Mesendoderm (in vitro differentiated cells): ENCODE results near the gene APPL2.

Source experiments
- DNase-seq: peaks from one replicate; pipeline ENCODE4 v3.0.0; 2013
- H2AK5ac ChIP-seq: 2 replicates; pipeline ENCODE4 v1.6.1; 2013; ENCODE audit warnings: low read length, inconsistent platforms
- H2BK120ac ChIP-seq: 2 replicates; pipeline ENCODE4 v1.6.1; 2013; ENCODE audit warnings: low read depth, mild to moderate bottlenecking, low read length, moderate library complexity, mixed read lengths
- H2BK15ac ChIP-seq: replicated peaks from 2 replicates; pipeline ENCODE4 v1.6.1; 2013; ENCODE audit warnings: low read depth, mild to moderate bottlenecking, moderate library complexity
- H2BK5ac ChIP-seq: 2 replicates; pipeline ENCODE4 v1.6.1; 2013; ENCODE audit warnings: low read length, inconsistent platforms
- H3K18ac ChIP-seq: 2 replicates; pipeline ENCODE4 v1.6.1; 2013; ENCODE audit warnings: mild to moderate bottlenecking, low read length, mixed read lengths
- H3K23ac ChIP-seq: one replicate; pipeline ENCODE4 v1.6.1; 2013; ENCODE audit warnings: low read length
- H3K27ac ChIP-seq: 2 replicates; pipeline ENCODE4 v1.5.1; 2013; ENCODE audit warnings: low read depth, mild to moderate bottlenecking, inconsistent platforms, low read length, moderate library complexity
- H3K27me3 ChIP-seq: 2 replicates; pipeline ENCODE4 v1.6.1; 2013; ENCODE audit warnings: low read length, control low read depth, mild to moderate bottlenecking, inconsistent platforms; ENCODE audit not compliant: insufficient read depth, poor library complexity
- H3K36me3 ChIP-seq: 2 replicates; pipeline ENCODE4 v1.6.1; 2013; ENCODE audit warnings: low read length, inconsistent platforms; ENCODE audit not compliant: control insufficient read depth, insufficient read depth
- H3K4ac ChIP-seq: one replicate; pipeline ENCODE4 v1.6.1; 2013; ENCODE audit warnings: low read depth, mild to moderate bottlenecking, low read length, moderate library complexity
- H3K4me1 ChIP-seq: 2 replicates; pipeline ENCODE4 v1.6.1; 2013; ENCODE audit warnings: low read depth, low read length, inconsistent platforms; ENCODE audit not compliant: control insufficient read depth
- H3K4me2 ChIP-seq: 2 replicates; pipeline ENCODE4 v1.6.1; 2013; ENCODE audit warnings: low read length
- H3K4me3 ChIP-seq: 2 replicates; pipeline ENCODE4 v1.5.1; 2013; ENCODE audit warnings: mild to moderate bottlenecking, low read length
- H3K56ac ChIP-seq: one replicate; pipeline ENCODE4 v1.6.1; 2013; ENCODE audit warnings: low read length
- H3K79me1 ChIP-seq: 2 replicates; pipeline ENCODE4 v1.6.1; 2013; ENCODE audit warnings: low read length, inconsistent platforms
- H3K79me2 ChIP-seq: 2 replicates; pipeline ENCODE4 v1.6.1; 2013; ENCODE audit warnings: mild to moderate bottlenecking, low read length; ENCODE audit not compliant: control insufficient read depth, insufficient read depth
- H3K9ac ChIP-seq: 2 replicates; pipeline ENCODE4 v1.6.1; 2013; ENCODE audit warnings: low read length, inconsistent platforms
- H4K5ac ChIP-seq: one replicate; pipeline ENCODE4 v1.6.1; 2013; ENCODE audit warnings: low read length
- H4K8ac ChIP-seq: one replicate; pipeline ENCODE4 v1.6.1; 2013; ENCODE audit warnings: low read depth, mild to moderate bottlenecking, control low read depth, low read length, moderate library complexity
- WGBS: extraction: QIAGEN DNeasy Blood & Tissue Kit; methylation state at CpG from one replicate; pipeline ENCODE4 v1.1.7; 2013; ENCODE audit warnings: low lambda C conversion rate, missing lambda C conversion rate; ENCODE audit not compliant: insufficient coverage; ENCODE audit errors: extremely low coverage; 5-methylcytosine and 5-hydroxymethylcytosine counted together

The APPL2 gene

DNA sequence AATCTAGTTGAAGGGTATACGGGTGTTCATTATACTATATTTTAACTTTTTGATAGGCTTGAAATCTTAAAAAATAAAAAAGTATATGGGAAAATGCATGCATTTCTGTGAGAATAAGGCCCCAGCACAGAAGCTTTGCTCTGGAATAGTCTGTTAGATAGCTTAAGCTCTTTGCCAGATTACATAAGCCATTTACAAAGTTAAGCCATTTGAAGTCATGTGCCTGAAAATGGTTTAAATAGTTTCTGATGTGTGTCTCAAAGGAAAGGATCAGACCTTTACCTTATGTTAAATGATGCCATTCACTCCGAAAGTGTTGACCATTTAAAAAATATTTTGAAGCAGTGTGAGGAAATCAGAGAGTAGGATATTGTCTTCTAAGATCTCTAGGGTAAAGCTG lies 77.1 kb downstream of the APPL2 start:
- H4K8ac ChIP-seq: no peak overlapping the region
- no peak overlapping the region for H3K9ac ChIP-seq
- H3K4me1 ChIP-seq: no peaks in the 10 kb centered on the region
- no CpG with 5 or more reads among the region's 2 CpGs for WGBS
- no peak overlapping the region for H4K5ac ChIP-seq
- no peak overlapping the region for H3K18ac ChIP-seq
- no peak overlapping the region for H2AK5ac ChIP-seq
- H3K4me3 ChIP-seq: no peak overlapping the region
- H2BK5ac ChIP-seq: no peak overlapping the region
- no peak overlapping the region for H3K4me2 ChIP-seq
- no peaks in the 10 kb centered on the region for H3K79me2 ChIP-seq
- no peak overlapping the region for H3K27ac ChIP-seq
- H3K27me3 ChIP-seq: no peaks in the 10 kb centered on the region
- H3K56ac ChIP-seq: no peak overlapping the region
- no peaks in the 10 kb centered on the region for H3K79me1 ChIP-seq
- no peak overlapping the region for H2BK120ac ChIP-seq
- DNase-seq: no peak
- no peak overlapping the region for H3K23ac ChIP-seq
- H3K4ac ChIP-seq: no peak overlapping the region
- H3K36me3 ChIP-seq: peaks cover 3% of the 10 kb centered on the region
- no peak overlapping the region for H2BK15ac ChIP-seq

DNA sequence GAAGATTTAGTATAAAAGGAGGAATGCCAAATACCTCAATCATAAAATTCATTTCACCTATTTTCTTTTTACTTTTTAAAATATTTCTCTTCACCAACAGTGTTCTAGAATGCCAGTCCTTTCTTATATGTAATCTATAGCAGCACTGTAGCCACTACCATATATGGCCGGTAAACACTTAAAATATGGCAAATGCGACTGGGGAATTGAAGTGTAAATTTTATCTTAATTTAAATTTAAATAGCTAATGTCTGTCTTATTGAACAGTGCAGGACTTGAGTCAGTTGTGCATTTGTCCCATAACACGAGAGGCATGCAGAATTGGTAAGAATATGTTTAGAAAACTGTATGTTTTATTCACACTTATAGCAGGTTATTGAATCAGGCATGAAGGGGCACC lies 78.4 kb downstream of the APPL2 start:
- Histone ChIP-seq H3K79me1 (no peaks in the 10 kb centered on the region), H3K79me2 (no peaks in the 10 kb centered on the region), H3K56ac (no peak overlapping the region), H3K4me3 (no peak overlapping the region), H2BK15ac (no peak overlapping the region), H3K4ac (no peak overlapping the region), H3K4me1 (no peaks in the 10 kb centered on the region), H2BK5ac (no peak overlapping the region), H3K27me3 (no peaks in the 10 kb centered on the region), H3K23ac (no peak overlapping the region), H3K4me2 (no peak overlapping the region), H3K18ac (no peak overlapping the region), H2BK120ac (no peak overlapping the region), H4K5ac (no peak overlapping the region), H3K27ac (no peak overlapping the region), H4K8ac (no peak overlapping the region), H3K36me3 (peaks cover 3% of the 10 kb centered on the region), H3K9ac (no peak overlapping the region), H2AK5ac (no peak overlapping the region)
- no peak for DNase-seq
- no CpG with 5 or more reads among the region's 3 CpGs for WGBS

DNA sequence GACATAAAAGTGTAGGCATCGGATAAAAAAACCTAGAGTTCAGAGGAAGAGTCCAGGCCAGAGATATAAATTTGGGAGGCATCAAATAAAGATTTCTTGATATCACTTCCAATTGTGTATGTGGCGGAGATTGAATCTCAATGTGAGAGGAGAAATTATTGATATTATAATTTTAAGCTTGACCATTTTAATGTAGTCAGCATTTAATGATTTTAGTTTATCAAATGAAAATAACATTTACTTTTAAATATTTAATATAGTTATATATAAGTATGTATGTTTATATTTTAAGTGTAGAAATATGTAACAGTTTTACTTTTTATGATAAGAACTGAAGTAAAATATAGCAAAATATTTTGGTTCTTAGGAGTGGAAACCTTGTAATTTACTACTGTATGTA lies 79.7 kb downstream of the APPL2 start:
- Histone ChIP-seq H2BK15ac (no peak overlapping the region), H2BK120ac (no peak overlapping the region), H3K36me3 (peaks cover 3% of the 10 kb centered on the region), H3K18ac (no peak overlapping the region), H3K4me3 (no peak overlapping the region), H2AK5ac (no peak overlapping the region), H3K4me2 (no peak overlapping the region), H4K5ac (no peak overlapping the region), H2BK5ac (no peak overlapping the region), H4K8ac (no peak overlapping the region), H3K4ac (no peak overlapping the region), H3K27ac (no peak overlapping the region), H3K4me1 (no peaks in the 10 kb centered on the region), H3K23ac (no peak overlapping the region), H3K9ac (no peak overlapping the region), H3K56ac (no peak overlapping the region), H3K27me3 (no peaks in the 10 kb centered on the region), H3K79me2 (no peaks in the 10 kb centered on the region), H3K79me1 (no peaks in the 10 kb centered on the region)
- WGBS: 100% methylated on average over 1 of the region's 2 CpGs
- no peak for DNase-seq

DNA sequence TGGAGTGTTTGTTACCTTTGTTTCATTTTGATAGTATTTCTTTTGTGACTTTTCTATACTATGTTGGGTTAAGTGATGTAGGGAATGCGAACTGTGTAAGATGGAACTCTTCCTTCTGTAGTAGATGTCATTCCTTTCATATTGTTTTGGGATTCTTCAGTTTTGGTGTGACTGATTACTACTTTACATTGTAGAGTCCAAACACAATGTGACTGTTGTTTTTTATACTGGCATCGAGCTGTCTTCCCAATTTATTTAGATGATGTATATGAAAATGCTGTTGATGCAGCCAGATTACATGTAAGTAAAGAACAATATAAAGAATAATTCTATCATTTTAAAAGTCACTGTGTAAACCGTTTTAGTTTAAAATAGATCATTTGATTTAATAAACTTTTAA lies 93.7 kb downstream of the APPL2 start:
- Histone ChIP-seq H3K79me2 (no peaks in the 10 kb centered on the region), H4K5ac (no peak overlapping the region), H2BK5ac (no peak overlapping the region), H3K4ac (no peak overlapping the region), H3K4me2 (no peak overlapping the region), H3K18ac (no peak overlapping the region), H2AK5ac (no peak overlapping the region), H4K8ac (no peak overlapping the region), H3K36me3 (no peaks in the 10 kb centered on the region), H3K4me3 (no peak overlapping the region), H3K4me1 (no peaks in the 10 kb centered on the region), H3K56ac (no peak overlapping the region), H3K79me1 (no peaks in the 10 kb centered on the region), H2BK15ac (no peak overlapping the region), H3K9ac (no peak overlapping the region), H3K27me3 (no peaks in the 10 kb centered on the region), H2BK120ac (no peak overlapping the region), H3K23ac (no peak overlapping the region), H3K27ac (no peak overlapping the region)
- no peak for DNase-seq
- no CpG with 5 or more reads among the region's 3 CpGs for WGBS

DNA sequence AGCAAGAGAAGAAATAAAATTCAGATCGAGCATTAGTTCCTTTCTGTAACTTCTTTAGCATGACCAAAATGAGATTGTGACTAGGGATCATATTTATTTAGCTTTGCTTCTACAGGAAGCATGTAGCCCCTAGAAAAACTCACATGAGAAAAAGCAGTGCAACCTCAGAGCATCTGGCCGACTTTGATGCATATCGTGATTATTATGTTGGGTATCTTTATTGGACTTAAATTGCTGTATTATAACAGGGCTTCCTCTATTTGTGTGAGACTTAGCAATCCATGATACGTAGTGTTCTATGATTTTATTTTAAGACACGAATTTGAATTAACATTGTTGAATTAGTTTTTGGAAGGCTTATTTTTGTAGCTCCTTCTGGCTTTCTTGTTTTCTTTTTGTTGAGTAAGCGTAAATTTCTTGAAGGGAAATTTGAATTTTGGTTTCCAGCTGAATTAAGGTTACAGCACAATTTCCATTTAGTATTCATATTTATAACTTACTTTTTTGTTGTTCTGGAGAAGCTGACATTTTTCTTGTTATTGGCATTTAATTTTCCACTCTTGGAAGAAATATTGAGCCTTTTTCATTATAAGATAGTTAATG lies 94.6 kb downstream of the APPL2 start:
- Histone ChIP-seq H2BK15ac (no peak overlapping the region), H3K4me1 (no peaks in the 10 kb centered on the region), H3K27ac (no peak overlapping the region), H3K4me2 (no peak overlapping the region), H4K5ac (no peak overlapping the region), H3K79me1 (no peaks in the 10 kb centered on the region), H2BK5ac (no peak overlapping the region), H3K36me3 (no peaks in the 10 kb centered on the region), H4K8ac (no peak overlapping the region), H3K79me2 (no peaks in the 10 kb centered on the region), H3K23ac (no peak overlapping the region), H3K27me3 (no peaks in the 10 kb centered on the region), H3K4me3 (no peak overlapping the region), H2AK5ac (no peak overlapping the region), H3K18ac (no peak overlapping the region), H2BK120ac (no peak overlapping the region), H3K4ac (no peak overlapping the region), H3K9ac (no peak overlapping the region), H3K56ac (no peak overlapping the region)
- WGBS: no CpG with 5 or more reads among the region's 6 CpGs
- no peak for DNase-seq

DNA sequence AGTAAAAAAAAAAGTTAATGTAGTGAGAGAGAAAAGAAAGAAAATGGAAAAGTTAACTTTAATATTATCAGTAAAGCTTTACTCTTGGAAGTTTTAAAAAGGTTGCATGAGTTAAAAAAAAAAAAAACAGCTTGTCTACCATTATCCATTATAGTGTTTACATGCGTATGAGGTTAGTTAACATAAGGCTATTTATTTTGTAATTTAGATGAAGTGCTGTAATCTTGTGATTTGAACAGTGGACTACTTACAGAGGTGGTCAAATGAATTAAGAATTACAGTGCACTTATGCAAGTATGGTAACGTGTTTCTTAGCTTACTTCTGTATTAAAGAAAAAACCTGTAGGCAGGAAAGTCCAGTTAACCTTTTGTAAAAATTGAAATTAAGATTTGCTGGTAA lies 97.7 kb downstream of the APPL2 start:
- Histone ChIP-seq H3K56ac (no peak overlapping the region), H4K8ac (no peak overlapping the region), H2BK15ac (no peak overlapping the region), H3K27ac (no peak overlapping the region), H3K79me1 (no peaks in the 10 kb centered on the region), H3K79me2 (no peaks in the 10 kb centered on the region), H2AK5ac (no peak overlapping the region), H3K36me3 (no peaks in the 10 kb centered on the region), H3K18ac (no peak overlapping the region), H3K4me2 (no peak overlapping the region), H2BK5ac (no peak overlapping the region), H3K23ac (no peak overlapping the region), H3K4ac (no peak overlapping the region), H4K5ac (no peak overlapping the region), H3K9ac (no peak overlapping the region), H3K4me3 (no peak overlapping the region), H3K27me3 (no peaks in the 10 kb centered on the region), H2BK120ac (no peak overlapping the region), H3K4me1 (no peaks in the 10 kb centered on the region)
- no CpG with 5 or more reads among the region's 2 CpGs for whole genome bisulfite sequencing
- no peak for DNase-seq
